ENCODE data around the gene UBIAD1. TPM values are rescaled to one million over a fixed set of nuclear protein-coding genes. Genes with fewer than 3 reads are reported as not detected.

The UBIAD1 gene
- total RNA-seq, 2 experiments from 2014 or later = 22.7 to 28.9 TPM

GRCh38 chr1:11298390-11299224 lies 25.6 kb downstream of the UBIAD1 start:
- Histone ChIP-seq H4K20me1 (ENCODE audit: insufficient read depth, low read length) (no peaks in the 10 kb centered on the region), H3K9me3 (ENCODE audit: low read length) (no peaks in the 10 kb centered on the region), H3K36me3 (ENCODE audit: insufficient read depth, low read length) (peaks cover 25% of the 10 kb centered on the region), H3K4me2 (ENCODE audit: low read length) (no peak overlapping the region), H3K4me1 (ENCODE audit: insufficient read depth, low read length, poor library complexity, severe bottlenecking) (no peaks in the 10 kb centered on the region), H3K4me3 (ENCODE audit: low read depth, low read length, poor library complexity, severe bottlenecking) (no peak overlapping the region), H3K79me2 (ENCODE audit: insufficient read depth, low read depth, low read length) (no peaks in the 10 kb centered on the region), H2AFZ (ENCODE audit: low read length) (no peak overlapping the region), H3K27ac (ENCODE audit: low read depth, low read length, poor library complexity, severe bottlenecking) (no peak overlapping the region), H3K9me2 (ENCODE audit: insufficient read depth, low read length) (no peaks in the 10 kb centered on the region)
- no peak for DNase-seq (ENCODE audit: low spot score)
- TF ChIP-seq CTCF (conservative IDR thresholded peaks at IDR 0.05; ENCODE audit: low read length) = no peak
- TF ChIP-seq EZH2phosphoT487 (IDR thresholded peaks at IDR 0.05; ENCODE audit: borderline replicate concordance, low read depth, low read length) = no peak
- POLR2A ChIA-PET = no interaction called here
- BruUV-seq (replicated peaks) = no TSS peak
- intact Hi-C loops (cut with micrococcal nuclease; ENCODE audit: unreplicated experiment) = no loop called here
- CTCF ChIA-PET (ENCODE audit: unreplicated experiment) = no interaction called here

GRCh38 chr1:11299225-11299574 lies 26.2 kb downstream of the UBIAD1 start:
- no peaks in the 10 kb centered on the region for H3K79me2 ChIP-seq (ENCODE audit: insufficient read depth, low read depth, low read length)
- no peaks in the 10 kb centered on the region for H3K9me2 ChIP-seq (ENCODE audit: insufficient read depth, low read length)
- no peak overlapping the region for H3K4me2 ChIP-seq (ENCODE audit: low read length)
- POLR2A ChIA-PET = no interaction called here
- TF ChIP-seq CTCF (conservative IDR thresholded peaks at IDR 0.05; ENCODE audit: low read length) (no peak), EZH2phosphoT487 (IDR thresholded peaks at IDR 0.05; ENCODE audit: borderline replicate concordance, low read depth, low read length) (no peak)
- no peaks in the 10 kb centered on the region for H3K4me1 ChIP-seq (ENCODE audit: insufficient read depth, low read length, poor library complexity, severe bottlenecking)
- CTCF ChIA-PET (ENCODE audit: unreplicated experiment) = no interaction called here
- no peak overlapping the region for H3K4me3 ChIP-seq (ENCODE audit: low read depth, low read length, poor library complexity, severe bottlenecking)
- no peak overlapping the region for H2AFZ ChIP-seq (ENCODE audit: low read length)
- intact Hi-C loops (cut with micrococcal nuclease; ENCODE audit: unreplicated experiment) = no loop called here
- no peak overlapping the region for H3K27ac ChIP-seq (ENCODE audit: low read depth, low read length, poor library complexity, severe bottlenecking)
- no peak for DNase-seq (ENCODE audit: low spot score)
- no TSS peak for BruUV-seq (replicated peaks)
- no peaks in the 10 kb centered on the region for H3K9me3 ChIP-seq (ENCODE audit: low read length)
- no peaks in the 10 kb centered on the region for H4K20me1 ChIP-seq (ENCODE audit: insufficient read depth, low read length)
- peaks cover 23% of the 10 kb centered on the region for H3K36me3 ChIP-seq (ENCODE audit: insufficient read depth, low read length)

GRCh38 chr1:11301601-11302000 lies 28.6 kb downstream of the UBIAD1 start:
- Histone ChIP-seq H2AFZ (ENCODE audit: low read length) (no peak overlapping the region), H3K9me3 (ENCODE audit: low read length) (no peaks in the 10 kb centered on the region), H3K4me2 (ENCODE audit: low read length) (no peak overlapping the region), H3K27ac (ENCODE audit: low read depth, low read length, poor library complexity, severe bottlenecking) (no peak overlapping the region), H3K4me1 (ENCODE audit: insufficient read depth, low read length, poor library complexity, severe bottlenecking) (no peaks in the 10 kb centered on the region), H4K20me1 (ENCODE audit: insufficient read depth, low read length) (no peaks in the 10 kb centered on the region), H3K79me2 (ENCODE audit: insufficient read depth, low read depth, low read length) (no peaks in the 10 kb centered on the region), H3K4me3 (ENCODE audit: low read depth, low read length, poor library complexity, severe bottlenecking) (no peak overlapping the region), H3K36me3 (ENCODE audit: insufficient read depth, low read length) (no peaks in the 10 kb centered on the region), H3K9me2 (ENCODE audit: insufficient read depth, low read length) (no peaks in the 10 kb centered on the region)
- no TSS peak for BruUV-seq (replicated peaks)
- TF ChIP-seq EZH2phosphoT487 (IDR thresholded peaks at IDR 0.05; ENCODE audit: borderline replicate concordance, low read depth, low read length) (no peak), CTCF (conservative IDR thresholded peaks at IDR 0.05; ENCODE audit: low read length) (no peak)
- intact Hi-C loops (cut with micrococcal nuclease; ENCODE audit: unreplicated experiment) = no loop called here
- no peak for DNase-seq (ENCODE audit: low spot score)
- CTCF ChIA-PET (ENCODE audit: unreplicated experiment) = no interaction called here
- POLR2A ChIA-PET = no interaction called here

Data from OCI-LY7 (cell line).